ENCODE measurements around the gene RNF148. TPM values are rescaled to one million over a fixed set of nuclear protein-coding genes. Genes with fewer than 3 reads are reported as not detected.

RNF148 gene
- total and polyA plus RNA-seq, 5 donors from 2014 or later, result not detected

DNA sequence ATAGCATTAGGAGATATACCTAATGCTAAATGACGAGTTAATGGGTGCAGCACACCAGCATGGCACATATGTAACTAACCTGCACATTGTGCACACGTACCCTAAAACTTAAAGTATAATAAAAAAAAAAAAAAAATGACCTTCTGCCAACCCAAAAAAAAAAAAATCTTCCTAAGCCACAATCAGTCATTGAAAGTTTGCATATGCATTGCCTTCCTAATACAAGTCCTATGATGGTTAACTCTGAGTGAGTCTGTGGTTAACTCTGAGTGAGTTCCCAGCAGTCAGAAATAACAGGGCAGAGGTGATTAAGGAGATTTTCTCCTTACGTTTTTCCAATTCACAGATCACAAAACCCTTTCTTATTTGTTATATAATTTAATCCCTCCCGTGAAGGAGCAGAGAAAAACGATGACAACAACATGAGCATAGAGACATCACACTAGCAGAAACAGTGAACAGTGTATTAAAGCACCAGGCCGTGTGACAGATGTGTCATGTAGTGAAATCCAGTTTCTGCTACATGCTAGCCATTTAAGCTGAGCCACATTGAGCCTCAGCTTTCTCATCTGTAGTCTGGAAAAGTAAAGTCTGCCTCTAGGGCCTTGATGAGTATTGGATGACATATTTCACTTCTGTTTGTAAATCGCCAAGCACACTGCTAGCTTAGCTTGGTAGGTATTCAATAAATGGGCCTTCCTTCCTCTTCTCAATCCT, 7.4 kb upstream of the RNF148 start:
- Mint-ChIP-seq H3K4me1 (no peaks in the 10 kb centered on the region), H3K36me3 (no peaks in the 10 kb centered on the region), H3K4me3 (no peak overlapping the region), H3K27ac (no peak overlapping the region), H3K27me3 (no peaks in the 10 kb centered on the region), H3K9me3 (peaks cover 0 to 17% (median 6%) of the 10 kb centered on the region in 7 donors)
- Histone ChIP-seq H3K27ac (ENCODE audit: insufficient read depth, low read length, poor library complexity, severe bottlenecking) (no peak overlapping the region), H3K4me3 (ENCODE audit: low read depth, low read length) (no peak overlapping the region), H3K9me3 (ENCODE audit: control insufficient read depth in 2 of 2, low read length in 2 of 2) (no peaks in the 10 kb centered on the region), H3K27me3 (ENCODE audit: control insufficient read depth, insufficient read depth, low read length) (no peaks in the 10 kb centered on the region), H3K4me1 (ENCODE audit: control insufficient read depth, insufficient read depth, low read length, poor library complexity, severe bottlenecking) (no peaks in the 10 kb centered on the region), H3K36me3 (ENCODE audit: control insufficient read depth, insufficient read depth, low read length) (no peaks in the 10 kb centered on the region)
- no peak for ATAC-seq (ENCODE audit: low read depth in 2 of 2)
- no peak for DNase-seq

GRCh38 chr7:122706836-122707235, 4.1 kb upstream of the RNF148 start:
- Histone ChIP-seq H3K9me3 (ENCODE audit: control insufficient read depth in 2 of 2, low read length in 2 of 2) (no peaks in the 10 kb centered on the region), H3K27me3 (ENCODE audit: control insufficient read depth, insufficient read depth, low read length) (no peaks in the 10 kb centered on the region), H3K4me3 (ENCODE audit: low read depth, low read length) (no peak overlapping the region), H3K36me3 (ENCODE audit: control insufficient read depth, insufficient read depth, low read length) (no peaks in the 10 kb centered on the region), H3K27ac (ENCODE audit: insufficient read depth, low read length, poor library complexity, severe bottlenecking) (no peak overlapping the region), H3K4me1 (ENCODE audit: control insufficient read depth, insufficient read depth, low read length, poor library complexity, severe bottlenecking) (no peaks in the 10 kb centered on the region)
- DNase-seq (no peak), ATAC-seq (ENCODE audit: low read depth in 2 of 2) (no peak)
- H3K36me3 Mint-ChIP-seq, result no peaks in the 10 kb centered on the region
- peaks cover 0 to 23% (median 5%) of the 10 kb centered on the region in 7 donors for H3K9me3 Mint-ChIP-seq
- no peak overlapping the region for H3K27ac Mint-ChIP-seq
- H3K4me1 Mint-ChIP-seq, result no peaks in the 10 kb centered on the region
- H3K4me3 Mint-ChIP-seq, result no peak overlapping the region
- no peaks in the 10 kb centered on the region for H3K27me3 Mint-ChIP-seq

DNA sequence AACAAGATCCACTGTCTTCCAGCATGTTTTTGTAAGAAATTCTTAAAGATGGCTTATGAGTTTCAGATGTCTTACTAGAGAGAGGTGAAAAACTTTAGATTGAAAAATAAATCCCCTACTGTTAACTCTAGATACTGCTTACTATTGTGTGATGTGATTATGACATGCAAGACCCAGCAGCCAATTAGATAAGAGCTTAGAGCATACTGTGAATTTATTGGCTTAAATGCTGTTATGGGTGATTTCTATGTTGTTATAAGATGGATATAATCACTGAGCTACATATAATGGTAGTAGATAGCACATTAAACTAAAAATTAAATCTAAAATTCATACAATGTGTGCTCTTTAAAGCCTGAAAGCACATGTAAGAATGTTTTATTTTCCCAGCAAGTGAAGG, 3.7 kb downstream of the RNF148 start, which contains the start of gene RNF133:
RNF133 (minus strand) TSS at position 101 of the 400 bp plus-strand sequence. CDS start 199 bp downstream, outside the sequence.
- peaks cover 3 to 19% (median 9%) of the 10 kb centered on the region in 7 donors for H3K9me3 Mint-ChIP-seq
- Histone ChIP-seq H3K36me3 (ENCODE audit: control insufficient read depth, insufficient read depth, low read length) (no peaks in the 10 kb centered on the region), H3K9me3 (ENCODE audit: control insufficient read depth in 2 of 2, low read length in 2 of 2) (no peaks in the 10 kb centered on the region), H3K4me3 (ENCODE audit: low read depth, low read length) (no peak within 1 kb of the TSS), H3K4me1 (ENCODE audit: control insufficient read depth, insufficient read depth, low read length, poor library complexity, severe bottlenecking) (no peaks in the 10 kb centered on the region), H3K27me3 (ENCODE audit: control insufficient read depth, insufficient read depth, low read length) (no peaks in the 10 kb centered on the region), H3K27ac (ENCODE audit: insufficient read depth, low read length, poor library complexity, severe bottlenecking) (no peak within 1 kb of the TSS)
- H3K27me3 Mint-ChIP-seq, result no peaks in the 10 kb centered on the region
- ATAC-seq (ENCODE audit: low read depth in 2 of 2) (no peak), DNase-seq (no peak)
- H3K27ac Mint-ChIP-seq, result no peak within 1 kb of the TSS
- no peaks in the 10 kb centered on the region for H3K36me3 Mint-ChIP-seq
- H3K4me3 Mint-ChIP-seq, result no peak within 1 kb of the TSS
- H3K4me1 Mint-ChIP-seq, result no peaks in the 10 kb centered on the region

DNA sequence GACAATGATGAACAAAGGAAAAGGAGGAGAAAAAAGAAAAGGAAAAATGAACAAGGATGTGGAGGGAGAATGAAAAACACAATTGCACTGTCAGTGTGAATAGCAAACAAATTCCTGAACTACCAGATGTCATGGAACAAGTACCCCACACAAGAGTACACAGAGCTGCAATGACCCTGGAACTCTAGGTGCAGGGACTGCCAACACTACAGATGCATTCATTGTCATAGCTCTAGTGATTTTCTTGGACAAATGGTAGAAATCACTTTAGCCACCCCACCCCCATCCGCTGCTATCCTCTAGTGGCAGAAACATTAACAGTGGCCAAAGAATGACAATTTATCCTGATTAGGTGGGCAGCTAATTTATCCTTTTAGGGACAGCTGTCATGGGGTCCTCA, 6.9 kb downstream of the RNF148 start:
- Mint-ChIP-seq H3K4me3 (no peak overlapping the region), H3K27me3 (no peaks in the 10 kb centered on the region), H3K36me3 (no peaks in the 10 kb centered on the region), H3K4me1 (no peaks in the 10 kb centered on the region), H3K27ac (no peak overlapping the region), H3K9me3 (peaks cover 6 to 18% (median 11%) of the 10 kb centered on the region in 7 donors)
- H3K27ac ChIP-seq (ENCODE audit: insufficient read depth, low read length, poor library complexity, severe bottlenecking), result no peak overlapping the region
- no peaks in the 10 kb centered on the region for H3K27me3 ChIP-seq (ENCODE audit: control insufficient read depth, insufficient read depth, low read length)
- ATAC-seq (ENCODE audit: low read depth in 2 of 2) (no peak), DNase-seq (no peak)
- H3K9me3 ChIP-seq (ENCODE audit: control insufficient read depth in 2 of 2, low read length in 2 of 2), result peaks cover 0 to 2% of the 10 kb centered on the region in 2 experiments
- H3K36me3 ChIP-seq (ENCODE audit: control insufficient read depth, insufficient read depth, low read length), result no peaks in the 10 kb centered on the region
- no peak overlapping the region for H3K4me3 ChIP-seq (ENCODE audit: low read depth, low read length)
- H3K4me1 ChIP-seq (ENCODE audit: control insufficient read depth, insufficient read depth, low read length, poor library complexity, severe bottlenecking), result no peaks in the 10 kb centered on the region

GRCh38 chr7:122694697-122695096, 8.0 kb downstream of the RNF148 start:
- Mint-ChIP-seq H3K4me3 (no peak overlapping the region), H3K4me1 (no peaks in the 10 kb centered on the region), H3K27me3 (no peaks in the 10 kb centered on the region), H3K9me3 (peaks cover 3 to 18% (median 8%) of the 10 kb centered on the region in 7 donors), H3K27ac (no peak overlapping the region), H3K36me3 (no peaks in the 10 kb centered on the region)
- ATAC-seq (ENCODE audit: low read depth in 2 of 2), result no peak
- Histone ChIP-seq H3K9me3 (ENCODE audit: control insufficient read depth in 2 of 2, low read length in 2 of 2) (peaks cover 0 to 2% of the 10 kb centered on the region in 2 experiments), H3K36me3 (ENCODE audit: control insufficient read depth, insufficient read depth, low read length) (no peaks in the 10 kb centered on the region), H3K4me1 (ENCODE audit: control insufficient read depth, insufficient read depth, low read length, poor library complexity, severe bottlenecking) (no peaks in the 10 kb centered on the region), H3K4me3 (ENCODE audit: low read depth, low read length) (no peak overlapping the region), H3K27me3 (ENCODE audit: control insufficient read depth, insufficient read depth, low read length) (no peaks in the 10 kb centered on the region), H3K27ac (ENCODE audit: insufficient read depth, low read length, poor library complexity, severe bottlenecking) (no peak overlapping the region)
- DNase-seq, result no peak

GRCh38 chr7:122692769-122693309, 9.9 kb downstream of the RNF148 start:
- H3K27me3 Mint-ChIP-seq, result no peaks in the 10 kb centered on the region
- no peak overlapping the region for H3K4me3 Mint-ChIP-seq
- no peaks in the 10 kb centered on the region for H3K36me3 Mint-ChIP-seq
- no peaks in the 10 kb centered on the region for H3K4me1 Mint-ChIP-seq
- no peaks in the 10 kb centered on the region for H3K4me1 ChIP-seq (ENCODE audit: control insufficient read depth, insufficient read depth, low read length, poor library complexity, severe bottlenecking)
- no peak overlapping the region for H3K27ac ChIP-seq (ENCODE audit: insufficient read depth, low read length, poor library complexity, severe bottlenecking)
- no peak overlapping the region for H3K27ac Mint-ChIP-seq
- no peak overlapping the region for H3K4me3 ChIP-seq (ENCODE audit: low read depth, low read length)
- ATAC-seq (ENCODE audit: low read depth in 2 of 2) (no peak), DNase-seq (no peak)
- H3K27me3 ChIP-seq (ENCODE audit: control insufficient read depth, insufficient read depth, low read length), result no peaks in the 10 kb centered on the region
- H3K9me3 ChIP-seq (ENCODE audit: control insufficient read depth in 2 of 2, low read length in 2 of 2), result peaks cover 0 to 2% of the 10 kb centered on the region in 2 experiments
- H3K36me3 ChIP-seq (ENCODE audit: control insufficient read depth, insufficient read depth, low read length), result no peaks in the 10 kb centered on the region
- H3K9me3 Mint-ChIP-seq, result peaks cover 2 to 17% (median 8%) of the 10 kb centered on the region in 7 donors

DNA sequence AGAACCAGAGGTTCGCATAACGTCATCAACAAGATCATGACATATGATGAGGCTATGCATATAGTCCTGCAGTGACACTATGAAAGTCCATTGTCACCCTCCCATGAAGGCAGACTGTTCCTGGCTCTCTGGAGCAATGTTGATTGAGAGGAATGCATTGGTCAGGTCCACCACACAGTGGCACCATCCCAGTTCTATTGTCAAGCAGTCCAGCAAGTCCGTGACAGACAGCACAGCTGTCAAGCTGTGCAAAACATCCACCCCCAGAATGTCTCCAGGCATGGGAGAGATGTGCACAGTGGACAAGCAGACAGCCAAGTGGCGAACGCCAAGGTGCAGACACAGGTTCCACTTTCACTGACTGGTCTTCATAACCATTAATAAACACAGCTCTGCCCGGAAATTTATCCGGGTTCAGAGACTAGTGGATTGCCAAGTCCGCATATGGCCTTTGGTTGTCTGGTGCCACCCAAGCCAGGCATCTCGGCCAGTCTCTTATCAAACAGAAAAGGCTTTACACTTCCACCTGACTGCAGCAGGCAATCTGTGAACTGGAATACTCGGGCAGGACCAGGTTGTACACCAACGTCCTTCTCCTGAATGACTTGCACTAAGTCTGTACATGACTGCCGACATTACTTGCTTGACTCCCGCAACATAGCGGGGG, 11.0 kb downstream of the RNF148 start:
- no peak for DNase-seq
- Mint-ChIP-seq H3K27me3 (no peaks in the 10 kb centered on the region), H3K9me3 (peaks cover 2 to 17% (median 8%) of the 10 kb centered on the region in 7 donors), H3K4me3 (no peak overlapping the region), H3K27ac (no peak overlapping the region), H3K4me1 (no peaks in the 10 kb centered on the region), H3K36me3 (no peaks in the 10 kb centered on the region)
- H3K27me3 ChIP-seq (ENCODE audit: control insufficient read depth, insufficient read depth, low read length), result no peaks in the 10 kb centered on the region
- peaks cover 0 to 2% of the 10 kb centered on the region in 2 experiments for H3K9me3 ChIP-seq (ENCODE audit: control insufficient read depth in 2 of 2, low read length in 2 of 2)
- no peak overlapping the region for H3K4me3 ChIP-seq (ENCODE audit: low read depth, low read length)
- no peaks in the 10 kb centered on the region for H3K36me3 ChIP-seq (ENCODE audit: control insufficient read depth, insufficient read depth, low read length)
- H3K4me1 ChIP-seq (ENCODE audit: control insufficient read depth, insufficient read depth, low read length, poor library complexity, severe bottlenecking), result no peaks in the 10 kb centered on the region
- no peak overlapping the region for H3K27ac ChIP-seq (ENCODE audit: insufficient read depth, low read length, poor library complexity, severe bottlenecking)
- no peak for ATAC-seq (ENCODE audit: low read depth in 2 of 2)
